IPS-15b (cell line): ENCODE measurements around the gene KRT15.
A peak's percentile ranks its signal among the peaks of the same experiment; 100 is the strongest.

ENCODE experiments used
- H3K27me3 ChIP-seq: one replicate; pipeline ENCODE4 v1.6.1; 2013; ENCODE audit warnings: low read length; ENCODE audit not compliant: control insufficient read depth, insufficient read depth
- H3K36me3 ChIP-seq: one replicate; pipeline ENCODE4 v1.6.1; 2013; ENCODE audit warnings: low read length; ENCODE audit not compliant: control insufficient read depth, insufficient read depth
- H3K4me1 ChIP-seq: one replicate; pipeline ENCODE4 v1.6.1; 2013; ENCODE audit warnings: mild to moderate bottlenecking, low read length; ENCODE audit not compliant: control insufficient read depth, insufficient read depth
- H3K4me3 ChIP-seq: one replicate; pipeline ENCODE4 v1.5.1; 2013; ENCODE audit warnings: low read depth, low read length
- H3K9ac ChIP-seq: one replicate; pipeline ENCODE4 v1.6.1; 2013; ENCODE audit warnings: low read depth, mild to moderate bottlenecking, low read length
- H3K9me3 ChIP-seq: one replicate; pipeline ENCODE4 v1.6.1; 2013; ENCODE audit warnings: mild to moderate bottlenecking, low read length; ENCODE audit not compliant: control insufficient read depth, insufficient read depth

The KRT15 gene

GRCh38 chr17:41510251-41511065, 8.2 kb downstream of the KRT15 start:
- Histone ChIP-seq H3K36me3 (no peaks in the 10 kb centered on the region), H3K9me3 (no peaks in the 10 kb centered on the region), H3K4me1 (no peaks in the 10 kb centered on the region), H3K27me3 (no peaks in the 10 kb centered on the region), H3K4me3 (no peak overlapping the region), H3K9ac (no peak overlapping the region)

GRCh38 chr17:41507315-41507880, 11.3 kb downstream of the KRT15 start:
- Histone ChIP-seq H3K4me1 (no peaks in the 10 kb centered on the region), H3K27me3 (no peaks in the 10 kb centered on the region), H3K9ac (no peak overlapping the region), H3K36me3 (no peaks in the 10 kb centered on the region), H3K9me3 (no peaks in the 10 kb centered on the region), H3K4me3 (no peak overlapping the region)

DNA sequence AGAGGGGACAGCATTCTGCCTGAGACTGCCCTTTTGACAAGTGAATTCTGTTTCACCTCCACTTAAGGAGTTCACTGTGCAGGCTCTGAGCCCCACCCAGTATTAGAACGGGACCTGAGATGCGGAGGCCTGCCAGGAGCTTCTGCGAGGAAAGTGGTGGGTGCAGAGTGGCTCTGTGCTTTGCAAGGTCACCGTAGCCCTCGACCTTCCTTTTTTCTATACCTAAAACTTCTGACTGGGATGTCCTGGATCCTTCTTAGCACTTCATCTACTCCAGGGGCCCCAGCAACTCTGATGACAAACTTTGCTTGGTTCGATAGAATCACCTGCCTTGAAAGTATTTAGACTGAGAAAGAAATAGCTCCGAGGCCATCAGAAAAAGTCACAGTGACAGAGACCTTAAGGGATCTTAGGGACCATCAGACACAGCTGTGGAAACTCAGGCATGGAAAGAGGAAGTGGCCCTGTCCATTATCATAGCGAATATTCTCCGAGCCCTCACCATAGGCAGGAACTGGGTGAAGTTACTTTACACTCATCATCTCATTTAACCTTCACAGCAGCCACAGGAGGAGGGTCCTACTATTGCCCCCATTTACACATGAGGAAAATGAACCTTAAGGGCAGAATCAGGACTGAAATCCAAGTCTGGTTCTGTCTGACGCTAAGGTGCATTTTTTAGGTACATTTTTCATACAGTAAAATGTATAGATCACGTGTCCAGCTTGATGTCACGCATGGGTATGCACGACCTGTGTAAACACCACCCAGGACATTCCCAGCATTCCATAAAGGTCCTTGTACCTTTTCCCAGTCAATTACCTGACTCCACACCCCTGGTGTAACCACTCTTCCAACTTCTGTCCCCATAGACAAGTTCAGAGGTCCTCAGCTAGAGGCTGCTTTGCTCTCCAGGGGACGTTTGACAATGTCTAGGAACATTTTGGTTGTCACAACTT, 12.6 kb downstream of the KRT15 start:
- H3K4me1 ChIP-seq = peaks cover 1% of the 10 kb centered on the region
- H3K9me3 ChIP-seq = no peaks in the 10 kb centered on the region
- H3K27me3 ChIP-seq = no peaks in the 10 kb centered on the region
- no peak overlapping the region for H3K9ac ChIP-seq
- no peak overlapping the region for H3K4me3 ChIP-seq
- H3K36me3 ChIP-seq = no peaks in the 10 kb centered on the region

DNA sequence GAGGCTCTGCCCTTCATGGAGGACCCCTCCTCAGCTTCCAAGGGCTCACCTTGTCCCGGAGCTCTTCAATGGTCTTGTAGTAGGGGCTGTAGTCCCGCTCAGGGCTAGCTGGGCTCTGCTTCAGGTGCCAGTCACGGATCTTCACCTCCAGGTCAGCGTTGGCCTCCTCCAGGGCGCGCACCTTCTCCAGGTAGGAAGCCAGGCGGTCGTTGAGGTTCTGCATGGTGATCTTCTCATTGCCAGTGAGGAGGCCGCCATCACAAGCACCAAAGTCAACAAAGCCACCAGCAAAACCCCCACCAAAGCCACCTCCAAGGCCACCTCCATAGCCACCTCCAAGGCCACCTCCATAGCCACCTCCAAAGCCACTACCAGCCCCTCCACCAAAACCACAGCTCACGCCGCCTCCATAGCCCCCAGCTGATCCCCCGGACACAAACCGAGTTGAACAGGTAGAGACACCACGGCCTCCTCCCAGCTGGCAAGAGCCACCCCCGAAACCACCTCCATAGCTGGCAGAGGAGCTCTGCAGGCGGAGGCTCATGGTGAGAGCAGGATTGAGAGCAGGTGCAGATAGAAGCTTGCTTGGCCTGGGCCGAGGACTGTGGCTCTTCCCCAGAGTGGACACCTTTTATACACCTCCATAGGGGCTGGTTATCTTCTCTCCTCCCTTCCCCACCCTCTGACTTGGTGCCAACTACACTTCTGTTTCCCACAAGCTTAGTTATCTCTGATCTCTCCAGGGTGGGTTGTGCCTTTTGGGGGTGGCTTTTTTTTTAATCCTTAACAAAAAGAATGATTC, 13.5 kb downstream of the KRT15 start, which contains the start of gene KRT13:
KRT13 (minus strand) TSS at position 606 of the 802 bp plus-strand sequence; CDS start at position 544, 62 bp downstream.
- no peaks in the 10 kb centered on the region for H3K9me3 ChIP-seq
- peaks cover 9% of the 10 kb centered on the region for H3K4me1 ChIP-seq
- H3K4me3 ChIP-seq = no peak within 1 kb of the TSS
- H3K9ac ChIP-seq = no peak within 1 kb of the TSS
- no peaks in the 10 kb centered on the region for H3K27me3 ChIP-seq
- H3K36me3 ChIP-seq = no peaks in the 10 kb centered on the region

GRCh38 chr17:41504246-41504977, 14.3 kb downstream of the KRT15 start:
- no peak overlapping the region for H3K4me3 ChIP-seq
- no peaks in the 10 kb centered on the region for H3K36me3 ChIP-seq
- H3K9me3 ChIP-seq = no peaks in the 10 kb centered on the region
- H3K9ac ChIP-seq = no peak overlapping the region
- no peaks in the 10 kb centered on the region for H3K27me3 ChIP-seq
- H3K4me1 ChIP-seq = peaks cover 13% of the 10 kb centered on the region

DNA sequence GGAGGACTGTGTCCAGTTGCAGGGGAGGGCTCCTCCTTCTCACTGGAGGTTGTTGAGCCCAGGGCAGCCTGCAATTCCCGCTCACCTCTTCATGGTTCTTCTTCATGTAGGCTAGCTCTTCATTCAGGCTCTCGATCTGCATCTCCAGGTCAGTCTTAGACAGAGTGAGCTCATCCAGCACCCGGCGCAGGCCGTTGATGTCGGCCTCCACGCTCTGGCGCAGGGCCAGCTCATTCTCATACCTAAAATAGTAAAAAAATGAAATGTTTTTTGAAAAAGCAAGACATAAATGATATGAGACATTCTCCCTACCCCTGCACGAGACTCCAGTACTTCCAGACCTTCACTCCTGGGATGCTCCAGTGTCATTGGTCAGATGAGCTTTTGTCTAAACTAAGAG, 15.5 kb downstream of the KRT15 start:
- peaks cover 15% of the 10 kb centered on the region for H3K4me1 ChIP-seq
- no peaks in the 10 kb centered on the region for H3K36me3 ChIP-seq
- H3K9ac ChIP-seq = no peak overlapping the region
- H3K27me3 ChIP-seq = peaks cover 4% of the 10 kb centered on the region
- no peaks in the 10 kb centered on the region for H3K9me3 ChIP-seq
- H3K4me3 ChIP-seq = no peak overlapping the region

- no peaks in the 10 kb centered on the region for H3K9me3 ChIP-seq
- H3K4me3 ChIP-seq = peak overlapping the region; percentile 35
- no peak overlapping the region for H3K9ac ChIP-seq
- H3K27me3 ChIP-seq = peaks cover 5% of the 10 kb centered on the region
- H3K36me3 ChIP-seq = no peaks in the 10 kb centered on the region
- H3K4me1 ChIP-seq = peaks cover 15% of the 10 kb centered on the region
These were observed 18.4 kb downstream of the KRT15 start for GRCh38 chr17:41500131-41500911.

- H3K4me1 ChIP-seq = peaks cover 15% of the 10 kb centered on the region
- no peak overlapping the region for H3K9ac ChIP-seq
These were observed 19.0 kb downstream of the KRT15 start for GRCh38 chr17:41499714-41500113.

DNA sequence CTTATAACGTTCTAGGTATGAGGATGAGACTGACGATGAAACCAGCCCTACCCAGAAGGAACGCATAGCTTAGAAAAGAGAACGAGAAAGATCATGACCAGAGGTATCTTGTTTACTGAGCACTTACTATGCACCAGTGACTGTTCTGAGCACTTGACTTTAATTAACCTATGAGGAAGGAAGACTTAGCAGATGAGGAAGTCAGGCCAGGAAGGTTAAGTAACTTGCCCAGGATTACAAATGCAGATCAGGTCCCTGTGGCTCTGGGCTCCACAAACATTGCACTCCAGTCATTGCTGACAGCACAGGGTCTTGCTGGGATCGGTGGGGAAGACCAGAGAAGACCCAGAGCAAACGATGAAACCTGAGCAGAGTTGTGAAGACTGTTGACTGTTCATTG, 20.4 kb downstream of the KRT15 start:
- no peak overlapping the region for H3K4me3 ChIP-seq
- no peaks in the 10 kb centered on the region for H3K9me3 ChIP-seq
- H3K27me3 ChIP-seq = peaks cover 5% of the 10 kb centered on the region
- peaks cover 15% of the 10 kb centered on the region for H3K4me1 ChIP-seq
- no peak overlapping the region for H3K9ac ChIP-seq
- no peaks in the 10 kb centered on the region for H3K36me3 ChIP-seq

More at GRCh38 chr17:41499714-41500113, 19.0 kb downstream of the KRT15 start:
- no peak overlapping the region for H3K4me3 ChIP-seq
- H3K27me3 ChIP-seq = peaks cover 5% of the 10 kb centered on the region
- no peaks in the 10 kb centered on the region for H3K36me3 ChIP-seq
- H3K9me3 ChIP-seq = no peaks in the 10 kb centered on the region

GRCh38 chr17:41496803-41497484, 21.7 kb downstream of the KRT15 start:
- Histone ChIP-seq H3K9ac (no peak overlapping the region), H3K4me3 (no peak overlapping the region)

More at GRCh38 chr17:41496803-41497484, 21.7 kb downstream of the KRT15 start:
- H3K27me3 ChIP-seq = peaks cover 5% of the 10 kb centered on the region
- H3K4me1 ChIP-seq = peaks cover 15% of the 10 kb centered on the region
- no peaks in the 10 kb centered on the region for H3K36me3 ChIP-seq
- H3K9me3 ChIP-seq = no peaks in the 10 kb centered on the region
